RPMI7951 (cell line): ENCODE results near the gene PPP2R3A. TPM values are rescaled to one million over a fixed set of nuclear protein-coding genes. Genes with fewer than 3 reads are reported as not detected.
"Not testable (repeated sequence)": the region's sequence is repeated elsewhere in the genome, so short reads cannot be mapped to it uniquely, and the experiment has no call there.

Source experiments
- DNase-seq: peaks from one replicate; pipeline ENCODE4 v3.0.0-alpha.2; 2012; ENCODE audit warnings: low read depth
- total RNA-seq: library from RNA; depleted of rRNA; stranded (reverse); fragments of >200 nt; shearing (Covaris generic); gene quantifications from 2 replicates; pipeline ENCODE4 v1.2.3, GENCODE V29; 2014

The PPP2R3A gene
- total RNA-seq, 1 experiment from 2014 or later = 15.1 TPM

GRCh38 chr3:136093771-136094170, 128.2 kb downstream of the PPP2R3A start:
- no peak for DNase-seq

- DNase-seq = no peak
Observed at GRCh38 chr3:136105044-136105443, 139.5 kb downstream of the PPP2R3A start.

DNA sequence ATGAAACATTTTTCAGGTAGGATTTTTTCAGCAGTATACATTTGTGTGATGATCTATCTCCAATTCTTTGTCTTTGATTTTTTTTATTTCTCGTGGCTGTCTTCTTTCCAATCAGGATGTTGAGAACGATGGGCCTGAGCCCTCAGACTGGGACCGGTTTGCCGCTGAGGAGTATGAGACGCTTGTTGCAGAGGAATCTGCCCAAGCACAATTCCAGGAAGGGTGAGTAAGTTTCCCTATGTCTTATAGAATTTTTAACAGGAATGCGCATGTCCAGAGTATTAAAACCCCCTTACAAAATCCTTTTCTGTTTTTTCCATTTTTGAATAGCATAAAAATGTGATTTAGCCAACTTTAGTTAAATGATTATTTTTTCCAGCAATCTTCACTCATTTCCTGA, 140.6 kb downstream of the PPP2R3A start:
- DNase-seq = no peak

GRCh38 chr3:136109499-136109898, 144.0 kb downstream of the PPP2R3A start:
- no peak for DNase-seq

DNA sequence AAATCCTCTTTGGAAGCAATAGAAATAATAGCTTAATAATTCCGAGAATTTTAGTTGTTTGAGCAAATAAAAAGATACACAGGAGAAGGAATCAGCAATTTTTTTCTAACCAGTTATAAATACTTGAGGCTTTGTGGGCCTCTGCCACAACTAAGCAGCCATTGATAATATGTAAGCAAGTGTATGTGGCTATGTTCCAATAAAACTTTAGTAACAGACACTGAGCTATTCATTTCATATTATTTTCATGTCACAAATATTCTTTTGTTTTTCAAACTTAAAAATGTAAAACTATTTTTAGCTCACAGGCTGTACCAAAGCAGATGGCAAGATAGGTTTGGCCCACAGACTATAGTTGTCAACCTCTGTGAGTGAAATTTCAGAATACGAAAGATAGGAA, 145.0 kb downstream of the PPP2R3A start:
- DNase-seq = no peak

DNA sequence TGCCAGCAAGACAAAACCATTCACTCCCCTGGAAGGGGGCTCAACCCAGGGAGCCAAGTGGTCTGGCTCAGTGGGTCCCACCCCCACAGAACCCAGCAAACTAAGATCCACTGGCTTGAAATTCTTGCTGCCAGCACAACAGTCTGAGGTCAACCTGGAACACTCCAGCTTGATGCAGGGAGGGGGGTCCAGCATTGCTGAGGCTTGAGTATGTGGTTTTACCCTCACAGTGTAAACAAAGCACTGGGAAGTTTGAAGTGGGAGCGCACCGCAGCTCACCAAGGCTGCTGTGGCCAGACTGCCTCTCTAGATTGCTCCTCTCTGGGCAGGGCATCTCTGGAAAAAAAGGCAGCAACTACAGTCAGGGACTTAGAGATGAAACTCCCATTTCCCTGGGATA, 148.9 kb downstream of the PPP2R3A start:
- no peak for DNase-seq

GRCh38 chr3:136119332-136119731, 153.8 kb downstream of the PPP2R3A start:
- DNase-seq = not testable (repeated sequence)

GRCh38 chr3:136119783-136120182, 154.3 kb downstream of the PPP2R3A start:
- not testable (repeated sequence) for DNase-seq

DNA sequence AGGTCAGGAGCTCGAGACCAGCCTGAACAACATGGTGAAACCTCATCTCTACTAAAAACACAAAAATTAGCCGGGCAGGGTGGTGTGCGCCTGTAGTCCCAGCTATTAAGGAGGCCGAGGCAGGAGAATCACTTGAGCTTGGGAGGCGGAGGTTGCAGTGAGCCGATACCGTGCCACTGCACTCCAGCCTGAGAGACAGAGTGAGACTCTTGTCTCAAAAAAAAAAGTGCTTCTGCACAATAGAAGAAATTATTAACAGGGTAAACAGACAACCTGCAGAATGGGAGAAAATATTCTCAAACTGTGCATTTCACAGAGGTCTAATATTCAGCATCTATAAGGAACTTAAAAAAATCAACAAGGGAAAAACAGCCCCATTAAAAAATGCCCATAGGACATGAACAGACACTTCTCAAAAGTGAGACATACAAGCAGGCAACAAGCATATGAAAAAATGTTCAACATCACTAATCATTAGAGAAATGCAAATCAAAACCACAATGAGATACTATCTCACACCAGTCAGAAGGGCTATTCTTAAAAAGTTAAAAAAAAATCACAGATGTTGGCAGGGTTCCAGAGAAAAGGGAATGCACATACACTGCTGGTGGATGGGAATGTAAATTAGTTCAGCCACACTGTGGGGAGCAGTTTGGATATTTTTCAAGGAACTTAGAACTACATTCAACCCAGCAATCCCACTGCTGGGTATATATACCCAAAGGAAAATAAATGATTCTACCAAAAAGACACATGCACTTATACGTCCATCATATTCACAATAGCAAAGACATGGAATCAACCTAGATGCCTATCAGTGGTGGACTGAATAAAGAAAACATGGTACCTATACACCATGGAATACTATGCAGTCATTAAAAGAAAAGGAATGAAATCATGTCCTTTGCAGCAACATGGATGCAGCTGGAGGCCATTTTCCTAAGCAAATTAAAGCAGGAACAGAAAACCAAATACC, 155.1 kb downstream of the PPP2R3A start:
- peak; percentile 59 for DNase-seq

GRCh38 chr3:136122006-136122405, 156.5 kb downstream of the PPP2R3A start:
- peak; percentile 27 for DNase-seq

- DNase-seq = not testable (repeated sequence)
Observed at GRCh38 chr3:136131647-136132046, 166.1 kb downstream of the PPP2R3A start.

DNA sequence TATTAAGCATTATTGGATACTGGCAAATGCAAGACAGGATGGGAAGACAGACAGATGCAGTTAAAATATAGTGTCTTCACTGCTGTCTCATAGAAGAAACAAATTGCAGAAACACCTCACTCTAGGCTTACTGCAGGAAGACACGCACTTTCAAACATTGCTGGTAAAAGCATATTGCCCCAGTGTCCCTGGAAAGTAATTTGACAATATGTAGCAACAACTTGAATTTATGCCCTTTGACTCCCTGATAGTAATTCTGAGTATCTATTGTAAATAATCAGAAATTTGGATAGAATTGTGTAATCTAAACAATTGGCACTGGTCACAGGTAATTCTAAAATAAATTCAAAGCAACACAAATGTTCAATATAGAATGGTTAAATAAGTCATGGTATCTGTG, 168.6 kb downstream of the PPP2R3A start:
- no peak for DNase-seq

GRCh38 chr3:136135039-136135802, 169.7 kb downstream of the PPP2R3A start:
- DNase-seq = no peak

DNA sequence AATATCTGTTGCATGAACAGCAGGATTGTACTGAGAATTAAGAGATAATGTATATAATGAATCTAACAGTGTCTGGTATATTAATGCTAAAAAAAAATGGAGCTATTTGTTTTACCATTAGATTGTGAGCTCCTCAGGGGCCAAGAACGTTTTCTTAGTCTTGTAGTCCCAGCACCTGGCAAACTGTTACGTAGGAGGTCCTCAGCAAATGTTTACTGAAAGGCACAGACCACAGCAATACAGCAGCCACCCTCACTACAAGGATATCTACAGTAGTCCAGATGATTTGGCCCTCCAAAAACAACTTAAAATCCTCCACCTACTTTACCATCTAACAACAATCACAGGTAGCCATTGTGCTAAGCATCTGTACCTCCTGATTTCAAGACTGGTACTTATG, 170.9 kb downstream of the PPP2R3A start:
- DNase-seq = no peak

GRCh38 chr3:136141291-136141785, 175.8 kb downstream of the PPP2R3A start:
- DNase-seq = no peak

DNA sequence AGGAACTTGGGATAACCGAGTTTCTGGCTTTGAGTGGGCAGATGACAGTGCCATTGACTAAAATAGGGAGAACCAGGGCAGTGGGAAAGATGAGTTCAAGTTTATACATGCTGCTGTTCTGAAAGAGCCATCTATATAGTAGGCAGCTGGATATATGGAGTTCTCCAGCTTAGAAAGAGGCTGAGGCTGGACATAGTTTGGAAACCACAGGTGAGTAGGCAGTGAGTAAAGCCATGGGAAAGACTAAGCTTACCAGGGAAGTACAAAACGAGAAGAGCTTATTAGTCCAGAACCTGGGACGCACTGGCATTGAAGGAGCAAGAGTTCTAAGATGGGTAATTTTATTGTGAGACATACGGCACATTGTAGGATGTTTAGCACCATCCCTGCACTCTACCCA, 176.4 kb downstream of the PPP2R3A start:
- no peak for DNase-seq

DNA sequence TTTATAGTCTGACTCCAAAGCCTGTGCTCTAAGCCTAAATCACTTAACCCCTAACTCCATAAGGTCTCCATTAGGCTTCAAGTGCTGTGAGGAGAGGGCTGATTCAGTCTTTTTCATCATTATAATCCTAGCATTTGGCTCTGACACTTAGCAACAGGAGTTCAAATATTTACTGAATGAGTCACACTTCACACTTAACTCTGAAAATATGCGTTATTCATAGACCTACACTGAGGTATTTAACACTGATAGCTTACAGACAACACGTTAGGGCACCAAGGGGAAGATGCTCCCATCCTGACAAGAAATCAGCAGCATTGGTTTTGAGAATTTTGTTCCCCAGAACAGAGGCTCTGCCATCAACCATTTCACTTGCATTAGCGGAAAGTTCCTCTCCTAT, 177.1 kb downstream of the PPP2R3A start:
- DNase-seq = peak; percentile 85

- not testable (repeated sequence) for DNase-seq
Observed at GRCh38 chr3:136144397-136144796, 178.9 kb downstream of the PPP2R3A start.

DNA sequence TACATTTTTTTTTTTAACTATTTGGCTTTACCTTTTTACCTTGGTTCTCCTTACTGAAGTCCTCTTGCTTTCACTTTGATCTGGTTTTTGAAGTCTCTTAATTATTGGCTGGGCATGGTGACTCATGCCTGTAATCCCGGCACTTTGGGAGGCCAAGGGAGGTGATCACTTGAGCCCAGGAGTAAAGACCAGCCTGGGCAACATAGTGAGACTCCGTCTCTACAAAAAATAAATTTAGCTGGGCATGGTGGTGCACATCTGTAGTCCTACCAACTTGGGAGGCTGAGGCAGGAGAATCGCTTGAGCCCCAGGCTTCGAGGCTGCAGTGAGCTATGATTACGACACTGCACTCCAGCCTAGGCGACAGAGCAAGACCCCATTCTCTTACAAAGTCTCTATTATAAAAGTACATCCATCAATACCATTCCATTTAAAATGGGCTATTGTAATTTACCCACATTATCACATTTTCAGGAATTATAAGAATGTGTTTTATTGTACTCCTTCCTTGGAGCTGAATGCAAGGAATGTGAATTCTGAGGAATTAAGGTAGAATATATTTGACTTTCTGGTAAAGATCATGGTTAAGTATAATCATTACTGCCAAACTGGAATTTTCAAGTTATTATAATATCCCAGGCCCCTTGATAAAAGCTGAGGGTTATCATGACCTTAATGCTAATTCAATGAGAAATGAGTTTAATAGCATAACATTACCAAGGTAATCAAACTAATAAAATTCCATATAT, 181.6 kb downstream of the PPP2R3A start:
- DNase-seq = peak; percentile 33

- DNase-seq = peak; percentile 42
Observed at GRCh38 chr3:136149667-136150066, 184.1 kb downstream of the PPP2R3A start.

DNA sequence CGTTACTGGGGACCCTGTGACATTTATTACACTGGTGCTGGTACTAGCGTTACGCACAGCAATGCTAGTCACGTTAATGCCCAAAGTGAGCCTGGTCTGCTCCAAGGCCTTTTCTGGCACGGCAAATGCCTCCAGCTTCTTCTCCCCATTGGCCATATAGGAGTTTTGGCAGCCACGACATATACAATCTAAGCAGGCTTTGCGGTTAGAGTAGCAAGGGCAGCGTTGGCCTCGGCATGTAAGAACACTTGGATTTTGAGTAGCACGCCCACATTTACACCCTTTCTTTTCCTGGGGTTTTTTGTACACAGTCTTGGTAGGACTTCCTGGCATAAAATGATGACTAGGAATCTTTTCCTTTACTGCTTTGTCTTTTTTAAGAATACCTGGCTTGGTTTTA, 185.7 kb downstream of the PPP2R3A start:
- no peak for DNase-seq
